ENCODE data around the gene PRKAR2B.
"Not testable (repeated sequence)": the region's sequence is repeated elsewhere in the genome, so short reads cannot be mapped to it uniquely, and the experiment has no call there.

The PRKAR2B gene

DNA sequence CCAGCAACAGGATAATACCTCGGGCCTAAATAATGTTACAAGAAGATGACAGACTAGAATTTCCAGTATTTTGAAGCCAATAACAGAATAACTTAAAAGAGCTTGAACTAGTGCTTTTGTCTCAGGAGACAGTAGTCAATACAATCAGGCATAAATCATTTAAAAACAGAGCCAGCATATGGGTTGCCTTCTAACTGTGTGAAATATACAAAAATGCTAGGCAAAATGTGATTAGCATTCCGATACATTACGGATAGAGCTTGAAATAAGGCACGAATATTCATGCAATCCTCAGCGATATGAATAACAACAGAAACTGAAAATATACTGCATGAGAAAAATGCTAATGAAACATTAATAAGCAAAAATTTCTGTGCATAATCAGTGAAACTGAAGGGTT, 18.3 kb upstream of the PRKAR2B start:
- no peak for FAIRE-seq
- no peak for DNase-seq (ENCODE audit: low spot score)

DNA sequence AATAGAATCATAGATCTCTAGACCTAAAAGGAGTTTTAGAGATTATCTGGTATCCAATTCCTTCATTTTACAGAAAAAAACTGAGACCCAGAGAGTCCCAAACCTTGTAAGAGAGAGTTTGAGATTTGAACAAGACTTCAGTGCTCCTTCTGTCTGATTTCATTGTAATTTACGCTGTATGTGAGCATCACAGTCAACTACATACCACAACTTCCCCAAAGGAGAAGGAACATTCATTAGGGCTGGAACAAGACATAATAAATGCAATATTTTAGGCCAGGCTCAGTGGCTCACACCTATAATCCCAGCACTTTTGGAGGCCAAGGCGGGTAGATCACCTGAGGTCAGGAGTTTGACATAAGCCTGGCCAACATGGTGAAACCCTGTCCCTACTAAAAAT, 17.3 kb upstream of the PRKAR2B start:
- DNase-seq (ENCODE audit: low spot score), result no peak
- FAIRE-seq, result no peak

DNA sequence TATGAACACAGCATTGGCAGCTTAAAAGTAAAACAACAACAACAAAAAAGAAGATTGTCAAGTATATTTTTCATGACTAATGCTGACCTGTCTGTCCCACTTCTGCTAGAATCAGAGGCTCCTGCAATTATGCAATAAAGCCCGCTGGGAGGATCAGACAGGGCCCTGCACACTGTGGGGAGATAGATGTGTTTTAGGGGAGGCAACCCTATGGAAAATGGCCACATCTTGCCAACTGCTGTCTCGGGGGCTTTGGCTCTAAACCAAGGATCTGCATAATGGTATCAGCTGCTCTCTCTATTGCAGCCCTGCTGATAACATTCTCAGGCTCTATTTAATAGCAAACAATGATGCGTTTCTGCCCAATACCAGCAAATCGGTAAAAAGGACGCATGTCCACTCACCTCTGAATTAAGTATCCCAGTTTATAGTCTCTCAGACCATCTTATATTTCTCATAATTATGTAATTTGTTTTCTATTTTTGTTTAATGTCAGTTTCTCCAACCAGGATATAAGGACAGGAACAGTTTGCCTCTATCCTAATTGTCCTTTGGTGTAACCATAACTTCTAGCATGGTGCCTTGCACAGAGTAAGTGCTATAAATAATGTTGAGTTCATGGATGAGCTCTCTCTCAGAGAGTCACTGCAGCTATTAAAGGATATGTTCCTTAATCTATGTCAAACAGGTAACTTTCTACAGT, 15.3 kb upstream of the PRKAR2B start:
- DNase-seq (ENCODE audit: low spot score), result no peak
- FAIRE-seq, result no peak

DNA sequence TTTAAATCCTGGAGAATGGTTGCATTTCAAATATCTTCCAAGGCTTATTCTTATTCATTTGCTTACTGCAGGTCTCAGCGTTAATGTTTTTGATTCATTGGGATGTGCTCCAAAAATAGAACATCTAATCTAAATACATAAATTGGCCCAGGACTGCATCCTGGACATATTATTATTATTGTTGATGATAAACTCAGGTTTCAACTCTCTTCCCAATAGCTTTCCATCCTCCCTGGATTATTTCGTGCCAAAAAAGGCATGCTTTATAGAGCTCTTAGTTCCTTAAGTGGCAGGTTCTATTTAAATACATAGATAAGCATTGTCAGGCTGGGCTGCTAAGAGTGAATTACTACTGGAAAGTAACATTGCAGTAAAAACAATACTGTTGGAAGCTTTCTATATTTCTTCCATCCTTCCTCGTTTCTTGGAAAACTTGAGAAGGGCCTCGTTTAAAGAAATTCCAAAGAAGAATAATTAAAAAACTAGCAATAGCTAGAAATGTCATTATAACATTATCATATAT, 14.7 kb upstream of the PRKAR2B start:
- FAIRE-seq (no peak), DNase-seq (ENCODE audit: low spot score) (no peak)

DNA sequence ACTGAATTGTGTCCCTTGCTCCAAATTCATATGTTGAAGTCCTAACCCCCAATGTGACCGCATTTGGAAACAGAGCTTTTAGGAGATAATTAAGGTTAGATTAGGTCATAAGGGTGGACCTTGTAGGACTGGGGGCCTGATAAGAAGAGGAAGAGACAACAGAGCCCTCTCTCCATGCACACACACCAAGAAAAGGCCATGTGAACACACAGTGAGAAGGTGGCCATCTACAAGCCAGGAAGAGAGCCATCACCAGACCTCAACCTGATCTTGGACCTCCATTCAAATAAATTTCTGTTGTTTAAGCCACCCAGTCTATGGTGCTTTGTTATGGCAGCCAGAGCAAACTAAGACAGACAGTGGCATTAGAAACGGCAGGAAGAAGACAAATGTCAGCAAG, 12.5 kb upstream of the PRKAR2B start:
- DNase-seq (ENCODE audit: low spot score), result no peak
- FAIRE-seq, result no peak

DNA sequence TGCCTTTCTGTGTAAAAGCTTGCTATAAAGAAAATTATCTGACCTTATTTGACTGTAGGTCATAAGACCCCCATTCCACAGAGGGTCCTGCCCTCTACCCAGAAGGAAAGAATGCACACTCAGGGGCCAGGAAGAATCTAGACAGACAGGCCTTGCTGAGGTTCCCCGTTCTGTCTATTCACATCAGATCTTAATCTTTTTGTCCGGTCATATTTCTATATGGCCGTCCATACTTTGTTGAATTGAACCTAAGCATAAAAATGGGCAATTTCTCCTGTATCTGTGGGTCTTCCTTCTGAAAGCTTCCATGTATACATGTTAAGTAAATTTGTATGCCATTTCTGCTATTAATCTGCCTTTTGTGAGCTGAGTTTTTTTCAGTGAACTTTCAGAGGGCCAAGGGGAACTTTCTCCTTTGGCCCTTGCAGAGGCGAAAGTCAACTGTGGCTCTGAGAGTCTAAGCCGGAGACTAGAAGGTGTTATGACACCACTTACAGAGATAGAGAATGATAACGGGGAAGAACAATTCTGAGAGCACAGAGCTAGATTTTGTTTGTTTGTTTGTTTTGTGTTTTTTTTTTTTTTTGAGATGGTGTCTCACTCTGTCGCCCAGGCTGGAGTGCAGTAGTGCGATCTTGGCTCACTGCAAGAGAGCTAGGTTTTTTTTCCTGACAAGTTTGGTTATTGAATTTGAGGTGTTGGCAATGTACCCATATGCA, 11.6 kb upstream of the PRKAR2B start:
- DNase-seq (ENCODE audit: low spot score) (no peak), FAIRE-seq (no peak)

DNA sequence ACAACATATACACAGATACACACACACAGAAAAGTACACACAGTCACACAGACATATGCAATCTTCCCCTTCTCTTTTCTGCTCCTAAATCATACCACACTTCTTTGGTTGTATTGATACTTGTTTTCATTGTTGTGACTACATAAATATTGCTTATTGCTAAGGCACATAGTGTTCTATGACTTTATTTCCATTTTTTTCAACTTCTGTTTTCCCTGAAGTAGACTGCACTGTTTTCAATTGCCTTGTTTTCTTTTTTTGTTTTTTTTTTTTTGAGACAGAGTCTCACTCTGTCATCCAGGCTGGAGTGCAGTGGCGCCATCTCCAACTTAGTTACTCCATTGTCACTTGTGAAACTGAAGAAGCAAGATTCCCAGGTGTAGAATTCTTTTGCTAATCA, 10.0 kb upstream of the PRKAR2B start:
- FAIRE-seq (no peak), DNase-seq (ENCODE audit: low spot score) (no peak)

DNA sequence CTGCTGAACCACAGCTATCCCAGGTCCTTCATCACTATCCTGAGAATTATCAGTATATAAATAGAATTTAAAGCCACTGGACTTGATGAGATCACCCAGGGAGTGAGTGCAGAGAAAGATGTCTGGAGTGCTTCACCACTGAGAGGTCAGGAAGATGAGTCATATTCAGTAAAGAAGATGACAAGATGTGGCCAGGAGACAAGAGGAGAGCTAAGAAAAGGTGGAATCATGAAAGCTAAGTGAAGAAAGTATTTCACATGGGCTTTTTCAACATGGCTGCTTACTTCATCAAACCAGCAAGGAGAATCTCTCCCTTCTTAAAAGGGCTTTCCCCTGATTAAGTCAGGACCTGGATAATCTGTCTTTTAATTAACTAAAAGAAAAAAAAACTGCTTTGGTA, 9.1 kb upstream of the PRKAR2B start:
- FAIRE-seq (peak; percentile 93), DNase-seq (ENCODE audit: low spot score) (peak; percentile 95)

DNA sequence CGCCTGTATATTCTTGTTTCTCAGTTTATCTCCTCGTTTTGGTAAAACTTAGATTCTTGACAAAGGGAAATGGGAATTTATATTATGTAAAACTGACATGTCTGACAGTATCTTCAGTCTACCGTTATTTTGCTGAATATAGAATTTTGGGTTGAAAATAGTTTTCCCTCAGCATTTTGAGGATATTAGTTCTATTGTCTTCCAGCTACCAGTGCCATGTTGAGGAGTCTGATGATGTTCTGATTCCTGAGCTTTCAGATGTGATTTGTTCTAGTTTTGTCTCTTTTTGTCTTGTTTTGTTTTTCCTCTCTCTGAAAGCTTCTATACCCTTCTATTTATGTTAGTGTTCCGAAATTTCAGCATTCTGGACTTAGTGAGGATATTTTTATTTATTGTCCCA, 8.0 kb upstream of the PRKAR2B start:
- DNase-seq (ENCODE audit: low spot score) (no peak), FAIRE-seq (no peak)

DNA sequence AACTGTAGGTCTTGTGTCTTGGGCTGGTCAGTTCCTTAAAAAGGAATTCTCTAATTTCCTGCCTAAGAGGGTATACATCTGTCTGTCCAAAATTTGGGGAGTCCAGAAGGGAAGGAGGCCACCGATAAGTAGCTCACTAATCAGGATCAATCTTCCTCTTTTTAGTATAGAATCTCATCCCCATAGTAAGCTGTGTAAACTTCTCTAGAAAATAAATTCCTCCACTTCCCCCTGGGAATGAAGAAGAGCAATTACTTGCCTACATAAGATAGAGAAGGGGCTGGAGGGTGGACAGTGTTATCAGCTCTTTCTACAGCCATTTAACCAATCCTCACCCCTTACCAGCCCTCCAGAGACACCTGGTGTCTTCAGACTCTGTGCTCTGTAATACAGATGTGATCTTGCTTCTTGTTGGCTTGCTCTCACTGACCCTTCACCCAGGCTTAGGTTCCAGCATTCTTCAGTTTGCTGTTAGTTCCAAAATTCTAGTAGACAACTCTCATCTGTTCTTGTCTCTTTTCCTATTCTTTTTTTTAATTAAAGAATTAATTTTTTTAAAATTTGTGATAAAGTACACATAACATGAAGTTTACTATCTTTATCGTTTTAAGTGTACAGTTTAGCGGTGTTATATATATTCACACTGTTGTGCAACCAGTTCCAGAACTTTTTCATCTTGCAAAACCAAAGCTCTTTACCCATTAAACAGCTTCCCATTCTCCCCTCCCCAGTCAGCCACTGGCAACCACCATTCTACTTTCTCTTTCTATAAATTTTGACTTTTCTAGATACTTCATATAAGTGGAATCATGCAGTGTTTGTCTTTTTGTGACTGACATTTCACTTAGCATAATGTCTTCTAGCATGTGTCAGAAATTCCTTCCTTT, 6.5 kb upstream of the PRKAR2B start:
- FAIRE-seq, result no peak
- DNase-seq (ENCODE audit: low spot score), result no peak

DNA sequence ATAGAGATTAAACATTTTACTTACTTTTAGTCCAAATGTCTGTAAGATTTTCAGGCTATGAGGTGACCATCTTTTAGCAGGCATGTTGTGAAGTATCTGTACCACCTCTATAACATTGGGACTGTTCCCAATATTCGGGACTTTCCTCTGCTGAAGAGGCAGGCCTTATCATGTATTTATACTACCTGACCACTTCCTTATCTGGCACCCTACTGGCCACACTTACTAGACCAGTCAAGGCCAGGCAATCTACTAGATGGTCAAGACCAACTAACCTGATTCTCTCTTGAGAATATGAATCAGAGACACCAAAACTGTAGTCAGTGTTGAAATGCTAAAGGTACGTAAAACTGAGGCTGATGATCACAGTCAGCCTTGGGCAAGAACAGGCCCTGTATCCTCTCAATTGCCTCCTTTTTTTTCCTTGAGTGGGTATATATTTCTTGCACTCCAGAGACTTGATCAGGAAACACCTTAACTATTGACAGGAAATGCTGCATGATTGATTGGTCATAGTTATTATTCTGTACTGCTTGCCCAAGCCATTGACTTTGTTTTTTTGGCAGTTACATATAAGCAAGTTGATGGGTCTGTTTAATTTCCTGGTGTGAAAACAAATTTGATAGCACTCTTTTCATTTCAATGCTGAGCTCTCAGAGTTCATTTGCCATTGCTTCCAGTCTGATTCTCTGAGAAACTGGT, 5.2 kb upstream of the PRKAR2B start:
- FAIRE-seq, result no peak

DNA sequence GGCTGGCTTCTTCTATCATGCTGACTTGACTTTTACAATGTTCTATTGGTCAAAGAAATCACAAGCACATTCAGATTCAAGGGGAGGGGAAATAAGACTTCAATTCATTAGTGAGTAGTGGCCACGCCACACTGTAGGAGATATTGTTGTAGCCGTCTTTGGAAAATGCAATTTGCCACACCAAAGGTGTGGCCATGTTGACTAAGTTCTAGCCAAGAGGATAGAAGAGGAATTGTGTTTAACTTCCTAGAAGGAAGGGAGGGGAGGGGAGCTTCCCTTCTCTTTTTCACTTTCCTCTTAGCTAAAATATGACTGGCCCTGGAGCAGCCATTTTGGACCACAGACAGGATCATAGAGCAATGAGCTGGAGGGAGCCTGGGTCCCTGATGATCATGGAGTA, 3.4 kb upstream of the PRKAR2B start:
- FAIRE-seq, result no peak
- DNase-seq (ENCODE audit: low spot score), result no peak

More for the DNA sequence above, 5.2 kb upstream of the PRKAR2B start:
- no peak for DNase-seq (ENCODE audit: low spot score)

DNA sequence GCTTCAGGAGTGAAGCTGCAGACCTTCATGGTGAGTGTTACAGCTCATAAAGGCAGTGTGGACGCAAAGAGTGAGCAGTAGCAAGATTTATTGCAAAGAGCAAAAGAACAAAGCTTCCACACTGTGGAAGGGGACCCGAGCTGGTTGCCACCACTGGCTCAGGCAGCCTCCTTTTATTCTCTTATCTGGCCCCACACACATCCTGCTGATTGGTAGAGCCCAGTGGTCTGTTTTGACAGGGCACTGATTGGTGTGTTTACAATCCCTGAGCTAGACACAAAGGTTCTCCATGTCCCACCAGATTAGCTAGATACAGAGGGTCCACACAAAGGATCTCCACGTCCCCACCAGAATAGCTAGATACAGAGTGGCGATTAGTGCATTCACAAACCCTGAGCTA, 2.7 kb upstream of the PRKAR2B start:
- FAIRE-seq; DNase-seq (ENCODE audit: low spot score): not testable (repeated sequence)

DNA sequence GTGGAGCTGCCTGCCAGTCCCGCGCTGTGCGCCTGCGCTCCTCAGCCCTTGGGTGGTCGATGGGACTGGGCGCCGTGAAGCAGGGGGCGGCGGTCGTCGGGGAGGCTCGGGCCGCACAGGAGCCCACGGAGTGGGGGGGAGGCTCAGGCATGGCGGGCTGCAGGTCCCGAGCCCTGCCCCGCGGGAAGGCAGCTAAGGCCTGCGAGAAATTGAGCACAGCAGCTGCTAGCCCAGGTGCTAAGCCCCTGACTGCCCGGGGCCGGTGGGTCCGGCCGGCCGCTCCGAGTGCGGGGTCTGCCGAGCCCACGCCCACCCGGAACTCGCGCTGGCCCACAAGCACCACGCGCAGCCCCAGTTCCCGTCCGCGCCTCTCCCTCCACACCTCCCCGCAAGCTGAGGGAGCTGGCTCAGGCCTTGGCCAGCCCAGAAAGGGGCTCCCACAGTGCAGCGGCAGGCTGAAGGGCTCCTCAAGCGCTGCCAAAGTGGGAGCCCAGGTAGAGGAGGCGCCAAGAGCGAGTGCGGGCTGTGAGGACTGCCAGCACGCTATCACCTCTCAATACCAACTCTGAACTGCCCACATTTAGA, 2.1 kb upstream of the PRKAR2B start:
- FAIRE-seq; DNase-seq (ENCODE audit: low spot score): not testable (repeated sequence)

DNA sequence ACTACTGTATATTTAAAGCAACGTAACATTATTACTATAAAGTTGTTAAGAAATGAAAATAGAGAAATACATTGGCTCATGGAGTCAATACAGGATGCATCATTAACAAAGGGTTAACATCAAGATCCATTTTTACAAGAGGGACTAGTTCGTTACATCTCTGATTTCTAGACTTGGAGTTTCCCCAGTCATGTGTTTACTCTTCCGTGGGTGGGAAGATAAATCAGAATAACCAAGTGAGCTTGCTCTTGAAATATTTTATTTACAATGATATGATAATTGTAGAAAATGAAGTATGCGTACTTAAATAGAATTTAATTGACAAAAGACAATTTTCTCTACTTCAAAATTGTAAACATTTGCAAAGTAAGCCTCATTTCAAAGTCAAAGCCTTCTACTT, 1.0 kb upstream of the PRKAR2B start:
- DNase-seq (ENCODE audit: low spot score) (no peak), FAIRE-seq (no peak)

DNA sequence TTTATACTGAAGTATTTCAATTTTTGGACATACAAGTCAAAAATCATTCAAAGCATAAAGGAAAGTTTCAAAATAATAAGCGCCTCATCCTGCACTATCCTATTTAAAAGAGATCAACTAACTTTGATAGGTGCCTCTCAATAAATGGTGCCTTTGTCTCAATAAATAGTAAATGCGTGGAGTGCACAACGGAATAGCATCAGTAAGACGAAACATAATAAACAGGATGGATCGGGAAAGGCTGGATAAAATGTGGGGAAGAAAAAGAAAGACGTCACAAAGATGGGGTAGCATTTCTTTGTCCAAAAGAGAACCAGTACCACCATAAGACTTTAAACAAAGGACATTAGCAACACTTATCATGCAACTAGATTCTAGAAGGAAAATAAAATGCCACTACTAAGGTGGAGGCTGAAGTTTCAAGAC, 571 bp upstream of the PRKAR2B start:
- FAIRE-seq, result no peak
- DNase-seq (ENCODE audit: low spot score), result no peak

DNA sequence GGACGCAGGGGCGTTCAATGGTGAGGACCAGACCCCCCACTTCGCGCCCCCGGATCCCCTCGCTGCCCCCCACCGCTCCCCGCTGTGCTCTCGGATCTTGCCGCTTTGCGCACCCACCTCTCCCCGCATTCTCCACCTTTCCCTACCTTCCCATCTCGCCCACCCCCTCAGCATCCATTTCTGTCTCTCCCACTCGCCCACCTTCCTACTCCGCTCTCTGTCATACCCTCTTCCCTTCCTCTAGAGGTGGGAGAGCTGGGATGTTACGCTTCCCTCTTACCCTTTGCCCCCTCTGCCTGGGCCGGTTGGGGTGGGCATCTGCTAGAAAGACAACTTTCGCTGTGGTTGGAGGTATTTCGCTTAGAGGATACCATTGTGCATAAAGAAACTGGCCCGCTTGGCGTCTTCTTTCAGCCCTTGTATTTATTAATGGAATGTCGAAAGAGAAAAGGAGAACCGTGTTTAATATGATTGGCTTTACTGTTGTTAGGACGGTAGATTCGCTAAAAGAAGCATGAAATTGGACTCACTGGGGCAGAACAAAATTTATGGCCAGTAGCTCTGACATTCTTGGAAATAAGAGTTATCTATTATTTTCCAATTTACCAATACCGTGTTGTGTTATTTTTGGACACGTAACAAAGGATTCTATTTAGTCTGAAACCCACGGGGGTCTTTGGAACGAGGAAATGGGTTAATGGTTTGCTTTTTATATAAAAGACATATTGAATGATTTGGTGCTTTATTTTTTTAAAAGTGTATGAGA, 873 bp downstream of the PRKAR2B start:
- no peak for DNase-seq (ENCODE audit: low spot score)
- no peak for FAIRE-seq

DNA sequence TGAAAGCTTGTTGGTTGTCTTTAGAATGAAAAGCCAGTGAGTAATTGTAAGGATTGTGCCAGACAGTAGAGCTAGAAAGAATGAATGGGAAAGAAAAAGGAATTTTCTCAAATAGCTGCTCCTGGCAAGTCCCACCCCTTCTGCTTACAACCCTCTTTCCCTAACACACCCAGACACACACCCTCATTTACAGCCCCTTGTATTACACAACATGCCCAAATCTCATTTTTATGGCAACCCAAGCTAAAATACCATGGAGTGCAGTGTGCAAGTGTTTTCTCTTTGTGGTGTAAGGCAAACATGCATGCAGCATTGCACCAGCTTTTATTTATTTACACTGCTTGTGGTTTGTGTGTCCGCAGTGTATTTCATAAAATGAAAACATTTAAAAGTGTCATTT, 1.5 kb downstream of the PRKAR2B start:
- FAIRE-seq (no peak), DNase-seq (ENCODE audit: low spot score) (no peak)

DNA sequence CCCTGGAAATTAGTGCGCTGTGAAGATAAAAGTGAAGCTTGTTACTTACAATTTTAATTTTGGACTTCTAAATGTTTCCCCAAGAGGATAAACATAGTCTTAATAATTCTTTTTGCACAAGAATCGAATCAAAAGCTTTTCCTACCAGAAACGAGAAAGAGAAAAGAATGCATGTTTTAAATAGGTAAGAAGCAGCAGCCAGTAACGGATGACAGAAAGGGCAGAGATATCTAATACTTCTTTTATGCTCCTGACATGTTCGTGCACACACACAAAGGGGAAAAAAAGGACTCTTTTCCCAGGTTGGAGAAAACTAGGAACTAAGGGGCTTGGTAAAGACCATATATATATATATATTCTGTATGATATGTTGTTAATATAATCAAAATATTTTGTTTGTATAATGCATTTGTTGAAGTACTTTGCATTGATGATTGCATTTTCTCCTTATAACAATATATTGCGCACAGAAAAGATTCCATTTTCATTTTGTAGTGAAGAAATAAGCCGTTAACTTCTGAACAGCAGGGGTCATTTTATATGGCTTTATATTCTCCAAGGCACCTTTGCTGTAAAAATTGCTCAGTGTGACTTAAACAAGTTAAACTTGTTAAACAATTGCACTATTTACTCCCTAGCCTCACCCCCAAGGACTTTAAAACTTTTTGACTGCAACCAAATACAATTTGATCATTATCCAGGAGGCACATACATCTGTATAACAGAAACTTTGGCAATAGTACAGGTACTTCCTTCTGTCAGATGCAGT, 2.2 kb downstream of the PRKAR2B start:
- DNase-seq (ENCODE audit: low spot score) (no peak), FAIRE-seq (no peak)

All from RCC 7860 (cell line).